ENCODE measurements around the gene PTPRZ1.
A peak's percentile ranks its signal among the peaks of the same experiment; 100 is the strongest.

The PTPRZ1 gene

GRCh38 chr7:121960678-121961077 lies 87.7 kb downstream of the PTPRZ1 start:
- DNase-seq: no peak

- DNase-seq: no peak
These were observed 88.3 kb downstream of the PTPRZ1 start for GRCh38 chr7:121961089-121961867.

- DNase-seq: no peak
These were observed 93.4 kb downstream of the PTPRZ1 start for GRCh38 chr7:121966276-121966934.

- DNase-seq: no peak
These were observed 94.0 kb downstream of the PTPRZ1 start for GRCh38 chr7:121966935-121967332.

GRCh38 chr7:121985476-121986030 lies 112.6 kb downstream of the PTPRZ1 start:
- no peak for DNase-seq

- no peak for DNase-seq
These were observed 119.1 kb downstream of the PTPRZ1 start for GRCh38 chr7:121992068-121992467.

GRCh38 chr7:121994625-121995410 lies 121.9 kb downstream of the PTPRZ1 start:
- DNase-seq: peak; percentile 5

GRCh38 chr7:122006687-122007086 lies 133.7 kb downstream of the PTPRZ1 start:
- DNase-seq: peak; percentile 6

GRCh38 chr7:122010116-122010515 lies 137.2 kb downstream of the PTPRZ1 start:
- DNase-seq: no peak

- DNase-seq: no peak
These were observed 140.1 kb downstream of the PTPRZ1 start for GRCh38 chr7:122013065-122013464.

GRCh38 chr7:122013630-122014029 lies 140.7 kb downstream of the PTPRZ1 start:
- DNase-seq: no peak

GRCh38 chr7:122014697-122015096 lies 141.7 kb downstream of the PTPRZ1 start:
- DNase-seq: no peak

GRCh38 chr7:122018032-122018431 lies 145.1 kb downstream of the PTPRZ1 start:
- DNase-seq: no peak

- DNase-seq: no peak
These were observed 154.1 kb downstream of the PTPRZ1 start for GRCh38 chr7:122027058-122027457.

GRCh38 chr7:122033641-122034040 lies 160.7 kb downstream of the PTPRZ1 start:
- no peak for DNase-seq

- DNase-seq: no peak
These were observed 162.9 kb downstream of the PTPRZ1 start for GRCh38 chr7:122035876-122036275.

GRCh38 chr7:122038134-122038533 lies 165.2 kb downstream of the PTPRZ1 start:
- DNase-seq: no peak

- DNase-seq: no peak
These were observed 165.9 kb downstream of the PTPRZ1 start for GRCh38 chr7:122038904-122039303.

GRCh38 chr7:122040147-122040546 lies 167.2 kb downstream of the PTPRZ1 start:
- no peak for DNase-seq

- DNase-seq: no peak
These were observed 173.4 kb downstream of the PTPRZ1 start for GRCh38 chr7:122046402-122046801.

GRCh38 chr7:122054393-122054792 lies 181.4 kb downstream of the PTPRZ1 start:
- no peak for DNase-seq

GRCh38 chr7:122055073-122055472 lies 182.1 kb downstream of the PTPRZ1 start:
- no peak for DNase-seq

- no peak for DNase-seq
These were observed 184.0 kb downstream of the PTPRZ1 start for GRCh38 chr7:122056977-122057376.

All from NCI-H510A (cell line).